Measurements from ENCODE around the gene KCMF1.

The KCMF1 gene

GRCh38 chr2:85078536-85078935, 107.6 kb downstream of the KCMF1 start:
- DNase-seq (ENCODE audit: low spot score), result no peak

- no peak for DNase-seq (ENCODE audit: low spot score)
Measured at GRCh38 chr2:85083092-85083491, 112.1 kb downstream of the KCMF1 start.

- no peak for DNase-seq (ENCODE audit: low spot score)
Measured at GRCh38 chr2:85085563-85085962, 114.6 kb downstream of the KCMF1 start.

- no peak for DNase-seq (ENCODE audit: low spot score)
Measured at GRCh38 chr2:85087541-85087940, 116.6 kb downstream of the KCMF1 start.

- DNase-seq (ENCODE audit: low spot score), result no peak
Measured at GRCh38 chr2:85088921-85089320, 118.0 kb downstream of the KCMF1 start.

- DNase-seq (ENCODE audit: low spot score), result no peak
Measured at GRCh38 chr2:85089585-85089984, 118.6 kb downstream of the KCMF1 start.

- no peak for DNase-seq (ENCODE audit: low spot score)
Measured at GRCh38 chr2:85091838-85092237, 120.9 kb downstream of the KCMF1 start.

GRCh38 chr2:85095094-85095493, 124.1 kb downstream of the KCMF1 start:
- DNase-seq (ENCODE audit: low spot score), result no peak

- DNase-seq (ENCODE audit: low spot score), result no peak
Measured at GRCh38 chr2:85096616-85097015, 125.7 kb downstream of the KCMF1 start.

- no peak for DNase-seq (ENCODE audit: low spot score)
Measured at GRCh38 chr2:85104228-85104627, 133.3 kb downstream of the KCMF1 start.

GRCh38 chr2:85106489-85107180, 135.7 kb downstream of the KCMF1 start:
- no peak for DNase-seq (ENCODE audit: low spot score)

All from CD4-positive, alpha-beta T cell treated with Interleukin-6 at 100 ng/mL for 8 hours (primary cell).